NT2/D1 (cell line): Measurements from ENCODE around the gene PIK3R5.

Experiments used
- SUZ12 ChIP-seq: IDR thresholded peaks from 2 replicates; pipeline ENCODE4 v1.6.1; 2011; ENCODE audit not compliant: insufficient read length, insufficient read depth; ENCODE audit errors: extremely low read depth
- YY1 ChIP-seq: IDR thresholded peaks from 2 replicates; pipeline ENCODE4 v1.6.1; 2011; ENCODE audit not compliant: insufficient read length, insufficient read depth

GRCh38 chr17:8885967-8886684 is 79.4 kb downstream of the PIK3R5 start:
- no peak for TF ChIP-seq YY1
- TF ChIP-seq SUZ12: no peak
